NCI-H345 treated with DMSO at 0.1 percent for 48 hours (cell line): ENCODE data around the gene NOS3.

ENCODE experiments used
- DNase-seq: peaks from one replicate; lab custom pipeline; 2025; ENCODE audit not compliant: unreplicated experiment; lab: John Stamatoyannopoulos, UW

NOS3 gene

GRCh38 chr7:150990416-150991186, at the start of gene NOS3:
TSS of gene NOS3 (plus strand) at chr7:150991017. CDS start at chr7:150993804, 2,787 bp downstream.
- no peak for DNase-seq

- DNase-seq, result no peak
These were observed 49.3 kb upstream of the NOS3 start for GRCh38 chr7:150941351-150942000.

GRCh38 chr7:150942001-150942590, 48.7 kb upstream of the NOS3 start:
- DNase-seq, result peak; percentile 12

GRCh38 chr7:150942591-150943452, 48.0 kb upstream of the NOS3 start:
- DNase-seq, result no peak

DNA sequence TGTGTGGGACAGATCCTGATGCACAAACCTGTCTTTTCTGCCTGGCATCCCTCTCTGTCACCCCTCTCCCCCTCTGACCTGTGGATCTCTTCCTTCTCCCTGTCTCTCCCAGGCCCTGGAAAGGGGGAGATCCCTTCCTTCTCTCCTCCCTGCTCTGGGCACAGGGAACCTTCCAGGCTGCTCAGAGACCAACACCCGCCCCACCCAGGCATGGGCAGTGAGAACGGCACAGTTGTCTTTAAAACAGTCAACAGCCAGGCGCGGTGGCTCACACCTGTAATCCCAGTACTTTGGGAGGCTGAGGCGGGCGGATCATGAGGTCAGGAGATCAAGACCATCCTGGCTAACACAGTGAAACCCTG, 47.4 kb upstream of the NOS3 start:
- no peak for DNase-seq

- no peak for DNase-seq
These were observed 46.5 kb upstream of the NOS3 start for GRCh38 chr7:150944066-150945042.

DNA sequence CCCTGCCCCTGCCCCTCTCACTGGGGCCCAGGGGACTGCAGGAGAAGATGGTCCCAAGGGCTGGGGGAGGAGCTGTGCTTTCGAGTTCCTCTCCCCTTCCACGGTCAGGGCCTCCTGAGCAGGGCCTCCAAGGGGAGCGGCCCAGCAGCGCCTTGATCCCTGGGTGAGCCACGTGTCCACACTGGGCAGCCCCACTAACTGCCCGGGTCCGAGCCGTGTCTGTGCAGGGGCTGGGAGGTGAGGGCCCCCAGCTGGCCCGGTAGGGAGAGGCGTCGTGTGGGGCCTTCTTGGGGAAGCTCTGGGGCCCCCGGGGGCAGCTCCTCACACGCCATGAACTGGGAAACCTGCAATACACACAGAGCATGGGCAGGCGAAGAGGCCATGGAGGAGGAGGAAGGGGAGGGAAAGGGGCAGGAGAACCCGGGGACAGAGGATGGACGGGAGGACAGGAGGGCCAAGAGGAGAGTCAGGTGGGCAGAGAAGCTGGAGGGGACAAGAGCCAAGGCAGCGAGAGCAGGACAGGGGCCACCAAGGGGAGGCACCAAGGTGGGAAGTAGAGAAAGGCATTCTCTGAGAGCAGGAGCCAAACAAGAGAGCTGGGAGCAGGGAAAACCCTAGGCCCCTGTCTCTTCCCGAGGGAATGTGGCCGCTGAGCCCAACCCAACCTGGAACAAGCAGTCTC, 45.5 kb upstream of the NOS3 start:
- DNase-seq, result no peak

DNA sequence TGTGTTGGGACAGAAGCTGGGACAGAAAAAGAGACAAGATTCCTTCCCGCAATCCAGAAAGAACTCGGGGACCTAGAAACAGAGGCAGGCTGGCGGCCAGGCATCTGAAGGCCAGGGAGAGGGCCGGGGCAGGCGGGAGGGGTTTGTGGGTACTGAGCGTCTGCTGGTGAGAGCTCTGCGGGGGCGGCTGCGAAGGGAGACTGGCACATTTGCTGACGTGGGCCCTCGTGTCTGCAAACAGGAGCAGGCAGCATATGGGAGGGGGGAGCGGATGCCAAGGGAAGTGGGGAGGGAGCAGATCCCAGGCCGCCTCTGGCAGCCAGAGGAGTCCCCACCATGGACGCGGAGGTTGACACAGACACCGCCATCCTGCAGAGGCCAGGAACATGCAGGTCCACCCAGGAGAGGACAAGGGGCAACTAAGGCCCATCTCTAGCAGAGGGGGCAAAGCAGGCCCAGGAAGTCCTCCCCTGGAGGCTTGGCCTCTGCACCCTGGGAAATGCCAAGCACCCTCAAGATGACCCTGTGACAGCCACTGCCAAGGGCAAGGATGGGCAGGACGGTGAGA, 44.9 kb upstream of the NOS3 start:
- no peak for DNase-seq

DNA sequence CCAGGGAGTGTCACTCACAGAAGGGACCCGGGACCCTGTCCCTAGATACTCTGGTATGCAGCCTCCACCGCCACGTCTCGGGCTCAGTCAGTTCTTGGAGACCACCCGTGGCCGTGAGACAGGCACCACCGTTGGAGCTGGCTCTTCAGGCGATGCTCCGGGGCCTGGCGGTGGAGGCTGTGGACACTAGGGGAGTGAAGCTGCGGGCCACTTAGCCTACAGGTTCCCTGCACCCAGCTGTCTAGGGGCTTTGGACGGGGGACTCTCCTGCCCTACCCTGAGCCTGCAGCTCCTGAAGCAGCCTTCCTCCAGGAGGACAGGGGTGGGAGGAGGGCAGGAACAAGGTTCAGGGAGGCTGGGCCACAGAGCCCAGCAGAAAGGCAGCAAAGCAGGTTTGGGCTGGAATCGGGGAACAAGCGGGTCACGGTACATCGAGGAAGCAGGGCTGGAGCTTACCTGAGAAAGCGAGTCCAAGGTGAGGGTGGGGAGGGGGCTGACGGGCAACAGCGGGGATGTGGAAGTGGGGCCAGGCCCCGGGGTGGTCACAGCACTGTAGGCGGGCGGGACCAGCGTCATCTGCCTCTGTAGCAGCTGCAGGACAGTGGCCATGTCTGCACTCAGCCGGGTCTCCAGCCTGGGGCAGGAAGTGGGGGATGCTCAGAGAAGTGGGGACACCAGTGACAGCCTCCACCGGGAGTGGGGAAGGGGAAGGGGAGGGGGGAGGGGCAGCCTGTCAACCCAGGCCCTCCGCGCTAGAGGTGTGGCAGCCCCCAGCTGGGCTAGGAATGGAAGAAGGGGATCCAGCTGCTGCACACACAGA, 44.2 kb upstream of the NOS3 start:
- DNase-seq, result no peak

GRCh38 chr7:150947241-150947745, 43.5 kb upstream of the NOS3 start:
- no peak for DNase-seq

GRCh38 chr7:150947761-150948651, 42.8 kb upstream of the NOS3 start:
- DNase-seq, result no peak

- no peak for DNase-seq
These were observed 42.0 kb upstream of the NOS3 start for GRCh38 chr7:150948791-150949251.

DNA sequence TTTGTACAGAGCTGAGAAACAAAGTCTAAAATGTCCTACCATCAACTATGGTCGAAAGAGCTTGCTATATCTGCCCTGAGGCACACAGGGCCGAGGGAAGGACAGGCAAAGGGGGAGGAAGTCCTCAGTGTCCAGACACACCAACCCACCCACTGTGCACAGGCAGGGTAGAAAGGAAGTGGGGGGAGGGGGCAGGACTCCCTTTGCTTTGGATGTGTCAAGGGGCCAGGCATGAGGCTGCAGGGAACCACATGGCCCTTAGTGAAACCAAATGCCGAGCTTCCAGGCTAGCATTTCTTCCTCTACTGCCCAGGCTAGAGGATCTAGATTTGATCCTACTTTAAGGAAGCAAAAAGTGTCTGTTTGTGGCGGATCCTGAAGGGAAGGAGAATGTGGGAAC, 41.3 kb upstream of the NOS3 start:
- DNase-seq, result no peak

DNA sequence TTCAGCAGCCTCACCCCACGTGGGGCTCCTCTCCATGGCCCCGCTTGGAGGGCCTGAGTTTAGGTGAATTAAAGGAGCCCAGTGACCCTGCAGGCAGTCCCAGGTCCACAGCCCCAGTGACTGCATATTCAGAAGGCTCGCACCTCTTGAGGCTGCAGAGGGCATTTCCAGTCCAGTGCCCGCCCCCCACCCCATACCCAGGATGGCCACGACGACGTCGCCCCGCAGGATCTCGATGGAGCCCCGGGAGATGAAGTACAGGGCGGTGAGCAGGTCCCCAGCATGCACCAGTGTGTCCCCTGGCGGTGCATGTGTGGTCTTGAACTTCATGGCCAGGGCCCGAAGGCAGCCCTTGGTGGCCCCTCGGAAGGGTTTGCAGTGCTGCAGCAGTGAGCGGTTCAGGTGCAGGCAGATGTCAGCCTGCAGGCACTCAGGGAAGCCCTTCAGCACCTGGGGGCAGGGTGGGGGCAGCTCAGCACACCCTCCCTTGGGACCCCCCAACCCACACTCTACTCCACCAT, 40.8 kb upstream of the NOS3 start:
- no peak for DNase-seq

DNA sequence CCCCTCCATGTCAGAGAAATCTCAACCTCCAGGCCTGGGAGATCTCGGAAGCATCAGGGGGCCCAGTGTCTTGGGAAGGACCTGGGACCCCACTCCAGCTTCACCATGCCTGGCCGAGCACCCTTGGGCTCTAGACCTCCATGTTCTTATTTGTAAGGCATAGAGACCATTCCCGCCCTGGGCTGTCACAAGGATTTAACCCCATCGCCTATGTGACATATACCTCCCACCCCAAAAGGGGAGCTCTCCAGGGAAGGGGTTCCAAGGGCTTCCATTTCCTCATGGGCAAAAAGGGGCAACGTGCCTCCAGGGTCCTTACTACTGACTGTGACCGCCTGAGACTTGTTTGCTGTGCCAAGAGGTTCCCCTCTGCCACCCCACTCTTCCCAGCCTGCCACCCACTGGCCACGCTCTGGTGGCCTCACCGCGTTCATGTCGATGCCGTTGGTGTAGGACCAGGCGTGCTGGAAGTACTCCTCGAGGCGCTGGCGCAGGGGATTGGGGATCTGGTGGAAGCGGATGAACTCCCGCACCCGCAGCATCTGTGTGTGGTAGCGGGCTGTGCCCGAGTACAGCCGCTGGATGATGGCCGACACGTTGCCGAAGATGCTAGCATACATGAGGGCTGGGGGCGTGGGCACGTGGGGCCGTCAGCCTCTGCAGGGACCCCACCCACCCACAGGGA, 40.2 kb upstream of the NOS3 start:
- no peak for DNase-seq

- no peak for DNase-seq
These were observed 39.7 kb upstream of the NOS3 start for GRCh38 chr7:150951181-150951520.
